Glutamatergic neuron (in vitro differentiated cells): Measurements from ENCODE around the gene CTTNBP2. TPM values are rescaled to one million over a fixed set of nuclear protein-coding genes. Genes with fewer than 3 reads are reported as not detected.

ENCODE experiments used
- DNase-seq: peaks from one replicate; pipeline ENCODE4 v3.0.0; 2022
- H3K27ac Mint-ChIP-seq: one replicate; pipeline ENCODE4 v1.8.0; 2020; ENCODE audit warnings: mild to moderate bottlenecking, mixed read lengths, inconsistent platforms; ENCODE audit not compliant: unreplicated experiment
- H3K27me3 Mint-ChIP-seq: one replicate; pipeline ENCODE4 v1.8.0; 2020; ENCODE audit warnings: mild to moderate bottlenecking, moderate library complexity, mixed read lengths, inconsistent platforms; ENCODE audit not compliant: unreplicated experiment
- H3K36me3 Mint-ChIP-seq: one replicate; pipeline ENCODE4 v1.8.0; 2020; ENCODE audit warnings: mild to moderate bottlenecking, mixed read lengths, inconsistent platforms; ENCODE audit not compliant: unreplicated experiment
- H3K4me1 Mint-ChIP-seq: one replicate; pipeline ENCODE4 v1.8.0; 2020; ENCODE audit warnings: mild to moderate bottlenecking, low read depth, mixed read lengths, inconsistent platforms; ENCODE audit not compliant: unreplicated experiment
- H3K4me3 Mint-ChIP-seq: one replicate; pipeline ENCODE4 v1.8.0; 2020; ENCODE audit warnings: mild to moderate bottlenecking, mixed read lengths, inconsistent platforms; ENCODE audit not compliant: unreplicated experiment
- H3K9me3 Mint-ChIP-seq: one replicate; pipeline ENCODE4 v1.8.0; 2020; ENCODE audit warnings: mild to moderate bottlenecking, moderate library complexity, mixed read lengths, inconsistent platforms; ENCODE audit not compliant: unreplicated experiment
- CTCF ChIP-seq: fragments of 200-600 bp; sonication (generic); IDR thresholded peaks from one replicate; pipeline ENCODE4 v1.5.0; 2021; ENCODE audit not compliant: partially characterized antibody, unreplicated experiment
- total RNA-seq: library from RNA; stranded (reverse); fragmentation: NEBNext Ultra II Directional; extraction: Animal tissue kit (Norgen Biotek cat#: 25700); gene quantifications from one replicate; pipeline ENCODE4 v1.2.1, GENCODE V29; 2021; ENCODE audit not compliant: unreplicated experiment

The CTTNBP2 gene
- total RNA-seq, 1 donor from 2014 or later = 22.2 TPM

- Mint-ChIP-seq H3K4me1 (peaks cover 1% of the 10 kb centered on the region), H3K27ac (no peak overlapping the region), H3K9me3 (no peaks in the 10 kb centered on the region), H3K36me3 (peaks cover 1% of the 10 kb centered on the region), H3K27me3 (peaks cover 2% of the 10 kb centered on the region), H3K4me3 (no peak overlapping the region)
- TF ChIP-seq CTCF = no peak
- no peak for DNase-seq
These were observed 33.7 kb downstream of the CTTNBP2 start for GRCh38 chr7:117839507-117839906.

GRCh38 chr7:117837841-117838240 lies 35.4 kb downstream of the CTTNBP2 start:
- Mint-ChIP-seq H3K27ac (no peak overlapping the region), H3K9me3 (no peaks in the 10 kb centered on the region), H3K4me3 (no peak overlapping the region), H3K27me3 (peaks cover 5% of the 10 kb centered on the region), H3K4me1 (peaks cover 1% of the 10 kb centered on the region), H3K36me3 (peaks cover 4% of the 10 kb centered on the region)
- DNase-seq = no peak
- no peak for TF ChIP-seq CTCF

GRCh38 chr7:117835016-117835664 lies 38.1 kb downstream of the CTTNBP2 start:
- H3K36me3 Mint-ChIP-seq = peaks cover 4% of the 10 kb centered on the region
- H3K27me3 Mint-ChIP-seq = peaks cover 5% of the 10 kb centered on the region
- TF ChIP-seq CTCF = no peak
- H3K4me3 Mint-ChIP-seq = no peak overlapping the region
- peaks cover 1% of the 10 kb centered on the region for H3K4me1 Mint-ChIP-seq
- DNase-seq = no peak
- H3K9me3 Mint-ChIP-seq = peaks cover 3% of the 10 kb centered on the region
- H3K27ac Mint-ChIP-seq = no peak overlapping the region

- H3K27me3 Mint-ChIP-seq = peaks cover 3% of the 10 kb centered on the region
- peaks cover 8% of the 10 kb centered on the region for H3K4me1 Mint-ChIP-seq
- H3K27ac Mint-ChIP-seq = no peak overlapping the region
- peaks cover 4% of the 10 kb centered on the region for H3K36me3 Mint-ChIP-seq
- TF ChIP-seq CTCF = no peak
- H3K9me3 Mint-ChIP-seq = peaks cover 3% of the 10 kb centered on the region
- no peak overlapping the region for H3K4me3 Mint-ChIP-seq
- no peak for DNase-seq
These were observed 42.8 kb downstream of the CTTNBP2 start for GRCh38 chr7:117830422-117830954.

GRCh38 chr7:117829450-117830117 lies 43.7 kb downstream of the CTTNBP2 start:
- no peak for DNase-seq
- TF ChIP-seq CTCF = no peak
- H3K36me3 Mint-ChIP-seq = peaks cover 4% of the 10 kb centered on the region
- H3K27me3 Mint-ChIP-seq = peaks cover 3% of the 10 kb centered on the region
- peaks cover 7% of the 10 kb centered on the region for H3K4me1 Mint-ChIP-seq
- H3K4me3 Mint-ChIP-seq = no peak overlapping the region
- peaks cover 3% of the 10 kb centered on the region for H3K9me3 Mint-ChIP-seq
- no peak overlapping the region for H3K27ac Mint-ChIP-seq
